Endothelial cell of umbilical vein (primary cell): Measurements from ENCODE around the gene HTRA1. TPM values are rescaled to one million over a fixed set of nuclear protein-coding genes. Genes with fewer than 3 reads are reported as not detected.

Experiments
- BruUV-seq: library from RNA; stranded (reverse); fragments of 400-500 nt; replicated peaks from 2 replicates; lab custom pipeline; 2021; lab: Mats Ljungman, UMichigan
- CTCF ChIA-PET: fragments of 300-600, 350-600 bp; sonication (Branson Sonifier 250); formaldehyde crosslinking; loops from one replicate; lab custom pipeline; 2021; ENCODE audit warnings: antibody characterized with exemption, inconsistent platforms; lab: Charles Lee
- POLR2A ChIA-PET: fragments of 300-600, 350-600 bp; sonication (Branson Sonifier 250); formaldehyde crosslinking; loops from one replicate; lab custom pipeline; 2021; ENCODE audit warnings: antibody characterized with exemption, inconsistent platforms; lab: Charles Lee
- DNase-seq: peaks from one replicate; pipeline ENCODE4 v3.0.0-alpha.2; 2011; ENCODE audit warnings: low read depth, low spot score
- FAIRE-seq: peaks from 2 replicates; lab custom pipeline; 2011; peaks lifted over from hg19 to GRCh38; lab: Jason Lieb, UNC
- H2AFZ ChIP-seq: 2 replicates; pipeline ENCODE4 v1.6.0; 2012; ENCODE audit warnings: low read depth, low read length, control low read depth, inconsistent platforms
- H3K27ac ChIP-seq: 2 replicates; pipeline ENCODE4 v1.5.1; 2011; ENCODE audit warnings: low read depth, mild to moderate bottlenecking, control low read depth, low read length, moderate library complexity; ENCODE audit not compliant: insufficient read depth
- H3K27me3 ChIP-seq, 2 experiments: 2 replicates each; pipeline versions ENCODE4 v1.6.0 to v1.6.1; 2011; ENCODE audit warnings: low read length in 2 of 2, mixed read lengths in 1 of 2; ENCODE audit not compliant: control insufficient read depth in 2 of 2, insufficient read depth in 2 of 2
- H3K36me3 ChIP-seq, 2 experiments: 2 replicates in 1 of 2; 3 replicates in 1 of 2; pipeline ENCODE4 v1.5.1; 2011; ENCODE audit warnings: low read length in 2 of 2, mild to moderate bottlenecking in 1 of 2, moderate library complexity in 1 of 2; ENCODE audit not compliant: control insufficient read depth in 2 of 2, insufficient read depth in 2 of 2; ENCODE audit errors: extremely low read depth in 1 of 2
- H3K4me1 ChIP-seq: 3 replicates; pipeline ENCODE4 v1.5.1; 2011; ENCODE audit warnings: mild to moderate bottlenecking, low read length; ENCODE audit not compliant: control insufficient read depth, insufficient read depth; ENCODE audit errors: extremely low read depth
- H3K4me2 ChIP-seq: 2 replicates; pipeline ENCODE4 v1.6.1; 2011; ENCODE audit warnings: low read length, control low read depth, mixed read lengths; ENCODE audit not compliant: insufficient read depth
- H3K4me3 ChIP-seq, 3 experiments: fragments of 200-600 bp in 1 of 3; sonication (generic), shearing (Covaris generic) in 1 of 3; replicated peaks in 1 of 3; 2 replicates each; pipeline ENCODE4 v1.5.1; 2011 to 2016; ENCODE audit warnings: control low read depth in 3 of 3, low read length in 3 of 3, mild to moderate bottlenecking in 2 of 3, inconsistent platforms in 1 of 3, low read depth in 1 of 3, moderate library complexity in 1 of 3; ENCODE audit not compliant: insufficient read depth in 1 of 3
- H3K79me2 ChIP-seq: 2 replicates; pipeline ENCODE4 v1.6.0; 2012; ENCODE audit warnings: low read length, inconsistent platforms; ENCODE audit not compliant: control insufficient read depth, insufficient read depth
- H3K9ac ChIP-seq: replicated peaks from 2 replicates; pipeline ENCODE3; 2011; ENCODE audit warnings: low read length, control low read depth; ENCODE audit not compliant: insufficient read depth; ENCODE audit errors: extremely low read depth
- H3K9me1 ChIP-seq: replicated peaks from 3 replicates; pipeline ENCODE4 v1.6.0; 2011; ENCODE audit warnings: mild to moderate bottlenecking, low read length; ENCODE audit not compliant: control insufficient read depth, insufficient read depth; ENCODE audit errors: extremely low read depth
- H3K9me3 ChIP-seq: replicated peaks from 2 replicates; pipeline ENCODE4 v1.5.1; 2012; ENCODE audit warnings: low read length, inconsistent platforms; ENCODE audit not compliant: control insufficient read depth, insufficient read depth
- H4K20me1 ChIP-seq: replicated peaks from 2 replicates; pipeline ENCODE3; 2011; ENCODE audit warnings: mild to moderate bottlenecking, low read length; ENCODE audit not compliant: control insufficient read depth, insufficient read depth; ENCODE audit errors: extremely low read depth
- CTCF ChIP-seq, 2 donors: IDR thresholded peaks; 1 replicate in 1 of 2; 2 replicates in 1 of 2; pipeline ENCODE4 v1.5.1; 2011; ENCODE audit warnings: low read length in 2 of 2, mild to moderate bottlenecking in 2 of 2, moderate library complexity in 2 of 2, control low read depth in 1 of 2, inconsistent platforms in 1 of 2, low read depth in 1 of 2; ENCODE audit not compliant: insufficient read depth in 1 of 2; ENCODE audit errors: extremely low read depth in 1 of 2
- EZH2 ChIP-seq: IDR thresholded peaks from 2 replicates; pipeline ENCODE4 v1.6.1; 2012; ENCODE audit warnings: borderline replicate concordance, low read depth, mild to moderate bottlenecking, moderate library complexity, low read length, inconsistent platforms; ENCODE audit not compliant: severe bottlenecking
- FOS ChIP-seq: IDR thresholded peaks from 2 replicates; pipeline ENCODE4 v1.6.1; 2011; ENCODE audit warnings: mild to moderate bottlenecking, low read length, moderate library complexity, borderline replicate concordance; ENCODE audit not compliant: insufficient read depth
- GATA2 ChIP-seq: IDR thresholded peaks from 2 replicates; pipeline ENCODE4 v1.7.0; 2011; ENCODE audit warnings: low read depth, mild to moderate bottlenecking, moderate library complexity, mixed read lengths, low read length; ENCODE audit not compliant: insufficient read length, insufficient read depth
- JUN ChIP-seq: IDR thresholded peaks from 2 replicates; pipeline ENCODE4 v1.6.1; 2011; ENCODE audit warnings: borderline replicate concordance, low read depth; ENCODE audit not compliant: insufficient read length, insufficient read depth
- MAX ChIP-seq: IDR thresholded peaks from 2 replicates; pipeline ENCODE4 v1.6.1; 2011; ENCODE audit not compliant: insufficient read depth, insufficient read length
- MYC ChIP-seq: IDR thresholded peaks from one replicate; pipeline ENCODE4 v1.6.1; 2011; ENCODE audit warnings: mild to moderate bottlenecking, low read depth, low read length
- POLR2A ChIP-seq: IDR thresholded peaks from 2 replicates; pipeline ENCODE4 v1.6.1; 2012; ENCODE audit warnings: low read depth, mild to moderate bottlenecking, control low read depth, low read length
- POLR2AphosphoS5 ChIP-seq: IDR thresholded peaks from 2 replicates; pipeline ENCODE4 v1.6.1; 2012; ENCODE audit warnings: low read depth, mild to moderate bottlenecking, control low read depth, low read length, moderate library complexity; ENCODE audit not compliant: insufficient read depth
- dilution Hi-C: fragments of 300-500 bp; cut with MboI; formaldehyde crosslinking; loops from one replicate; pipeline ENCODE4 v1.15.0; 2019; ENCODE audit warnings: low sequenced_read_pairs; ENCODE audit not compliant: extremely low pct_ligation_motif_present
- intact Hi-C: fragments of 100-400 bp; cut with micrococcal nuclease; formaldehyde crosslinking; loops from one replicate; pipeline ENCODE4 v1.10.0; 2022
- polyA plus RNA-seq, 4 experiments: library from polyadenylated mRNA; depleted of rRNA in 3 of 4; stranded (reverse) in 3 of 4; unstranded in 1 of 4; fragments of >200 nt; gene quantifications; 2 replicates each; pipeline versions ENCODE4 v1.2.1 to v1.2.3, GENCODE V29; 2011 to 2012; ENCODE audit warnings: missing spikeins in 1 of 4
- total RNA-seq: library from RNA; stranded (reverse); gene quantifications from 2 replicates; pipeline ENCODE4 v1.2.3, GENCODE V29; 2021

Gene HTRA1
- total and polyA plus RNA-seq, 2 donors (not counting 3 experiments of a cell fraction or from before 2014, with no cell fraction given) = 192 to 270 TPM

GRCh38 chr10:122481296-122482056 lies 20.1 kb downstream of the HTRA1 start:
- TF ChIP-seq GATA2 (no peak), FOS (no peak), POLR2A (no peak), MAX (no peak), MYC (no peak)
- H4K20me1 ChIP-seq = no peaks in the 10 kb centered on the region
- ChIA-PET POLR2A (no interaction called here), CTCF (interaction anchor here (1.5 to 4.5 kb wide), 2 partner anchors 12 to 84 kb away, joined by 4 to 15 read pairs; no protein-coding TSS in a partner anchor)
- no peaks in the 10 kb centered on the region for H3K9me1 ChIP-seq
- no peak overlapping the region for H2AFZ ChIP-seq
- H3K9ac ChIP-seq = no peak overlapping the region
- H3K36me3 ChIP-seq = no peaks in the 10 kb centered on the region
- no peaks in the 10 kb centered on the region for H3K9me3 ChIP-seq
- no peak for FAIRE-seq
- no peak overlapping the region for H3K27ac ChIP-seq
- no peaks in the 10 kb centered on the region for H3K27me3 ChIP-seq
- no TSS peak for BruUV-seq
- H3K4me1 ChIP-seq = peaks cover 7% of the 10 kb centered on the region
- no peaks in the 10 kb centered on the region for H3K79me2 ChIP-seq
- dilution Hi-C loops = no loop called here
- intact Hi-C loops = no loop called here
- no peak for DNase-seq
- no peak overlapping the region for H3K4me2 ChIP-seq
- no peak overlapping the region for H3K4me3 ChIP-seq

GRCh38 chr10:122484276-122485060 lies 23.1 kb downstream of the HTRA1 start:
- dilution Hi-C loops (no loop called here), intact Hi-C loops (loop anchor here (1.0 kb wide), 1 partner anchor 10 kb away; no protein-coding TSS in a partner anchor)
- Histone ChIP-seq H3K4me2 (no peak overlapping the region), H3K9me3 (no peaks in the 10 kb centered on the region), H3K27ac (no peak overlapping the region), H3K9ac (no peak overlapping the region), H3K79me2 (no peaks in the 10 kb centered on the region), H2AFZ (no peak overlapping the region), H3K4me1 (peaks cover 7% of the 10 kb centered on the region), H4K20me1 (no peaks in the 10 kb centered on the region), H3K27me3 (no peaks in the 10 kb centered on the region), H3K36me3 (peaks cover 2% of the 10 kb centered on the region in 2 experiments), H3K4me3 (no peak overlapping the region), H3K9me1 (no peaks in the 10 kb centered on the region)
- no peak for DNase-seq
- ChIA-PET POLR2A (no interaction called here), CTCF (no interaction called here)
- TF ChIP-seq MYC (no peak), GATA2 (no peak), CTCF (IDR thresholded peaks at IDR 0.05; ENCODE audit: extremely low read depth in 1 of 2, insufficient read depth in 1 of 2, low read depth in 1 of 2, low read length in 2 of 2) (no peak), POLR2AphosphoS5 (no peak), EZH2 (no peak), FOS (no peak), POLR2A (no peak), JUN (no peak), MAX (no peak)
- BruUV-seq = no TSS peak
- no peak for FAIRE-seq
